ENCODE data around the gene FGFR4. TPM values are rescaled to one million over a fixed set of nuclear protein-coding genes. Genes with fewer than 3 reads are reported as not detected.
"Not testable (repeated sequence)": the region's sequence is repeated elsewhere in the genome, so short reads cannot be mapped to it uniquely, and the experiment has no call there.

The FGFR4 gene
- total RNA-seq, result 1 to 10 TPM in 1 of 2 experiments, under 1 TPM in 1; 0.64 to 1.8 TPM

DNA sequence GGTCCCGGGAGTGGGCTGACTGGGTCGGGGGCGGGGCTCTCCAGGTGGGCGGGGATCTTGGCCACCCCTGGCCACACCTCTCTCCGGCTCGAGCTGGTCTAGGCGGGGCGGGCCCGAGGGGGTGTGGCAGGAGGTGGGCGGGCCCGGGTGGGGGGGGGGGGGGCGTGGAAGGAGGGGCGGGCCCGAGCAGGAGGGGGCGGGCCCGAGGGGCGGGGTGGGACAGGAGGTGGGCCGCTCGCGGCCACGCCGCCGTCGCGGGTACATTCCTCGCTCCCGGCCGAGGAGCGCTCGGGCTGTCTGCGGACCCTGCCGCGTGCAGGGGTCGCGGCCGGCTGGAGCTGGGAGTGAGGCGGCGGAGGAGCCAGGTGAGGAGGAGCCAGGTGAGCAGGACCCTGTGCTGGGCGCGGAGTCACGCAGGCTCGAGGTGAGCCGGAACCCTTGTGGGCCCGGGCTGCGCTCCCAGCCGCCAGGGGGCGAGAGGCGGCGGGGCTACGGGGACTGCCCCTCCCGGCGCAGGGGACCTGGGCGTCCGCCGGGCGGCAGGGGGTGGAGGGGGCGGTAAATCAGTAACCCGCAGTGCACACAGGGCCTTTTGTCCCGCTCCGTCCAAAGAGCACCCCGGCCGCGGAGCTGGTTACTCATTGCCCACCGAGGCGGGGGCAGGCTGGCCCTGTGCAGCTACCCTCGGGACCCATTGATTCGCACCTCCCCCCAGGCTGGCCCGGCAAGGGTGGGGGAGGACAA, at the start of gene FGFR4:
TSS of gene FGFR4 (plus strand) at position 262 of the 744 bp plus-strand sequence. CDS start 2,688 bp downstream, outside the sequence.
- ChIA-PET CTCF (interaction anchor here (0.8 to 4.4 kb wide), 7 partner anchors 15 to 318 kb away, joined by 3 to 27 read pairs (median 3); no protein-coding TSS in a partner anchor), POLR2A (no interaction called here)
- Mint-ChIP-seq H3K36me3 (ENCODE audit: low read depth) (peaks cover 1% of the 10 kb centered on the region), H3K9me3 (no peaks in the 10 kb centered on the region), H3K4me3 (peak within 1 kb of the TSS; percentile 53), H3K4me1 (peaks cover 10% of the 10 kb centered on the region), H3K27ac (peak within 1 kb of the TSS; percentile 11), H3K27me3 (peaks cover 36% of the 10 kb centered on the region)
- peak; percentile 59 for DNase-seq

DNA sequence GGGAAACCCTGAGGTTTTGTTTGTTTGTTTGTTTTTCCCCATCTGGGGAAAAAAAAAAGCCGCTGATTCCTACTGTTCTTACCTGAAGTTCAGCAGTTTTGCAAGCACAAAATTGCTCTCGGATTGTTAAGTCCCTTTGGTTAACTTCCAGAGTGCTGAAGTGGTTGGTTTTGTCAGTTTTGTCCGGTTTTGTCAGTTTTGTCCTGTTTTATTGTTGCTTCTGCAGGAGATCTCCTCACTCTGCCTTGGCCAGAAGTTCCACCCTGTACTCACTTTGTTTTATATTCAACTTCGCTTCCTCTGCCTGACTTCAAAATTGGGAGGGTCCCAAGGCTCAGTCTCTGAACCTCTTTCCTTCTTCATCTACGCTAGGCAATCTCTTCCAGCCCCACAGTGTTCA, 49.8 kb upstream of the FGFR4 start:
- POLR2A ChIA-PET, result no interaction called here
- Mint-ChIP-seq H3K27me3 (no peaks in the 10 kb centered on the region), H3K4me3 (no peak overlapping the region), H3K9me3 (no peaks in the 10 kb centered on the region), H3K27ac (no peak overlapping the region), H3K36me3 (ENCODE audit: low read depth) (peaks cover 36% of the 10 kb centered on the region), H3K4me1 (peaks cover 13% of the 10 kb centered on the region)
- DNase-seq, result no peak
- CTCF ChIA-PET, result interaction anchor here (1.1 kb wide), 1 partner anchor 77 kb away, joined by 3 read pairs; no protein-coding TSS in a partner anchor

DNA sequence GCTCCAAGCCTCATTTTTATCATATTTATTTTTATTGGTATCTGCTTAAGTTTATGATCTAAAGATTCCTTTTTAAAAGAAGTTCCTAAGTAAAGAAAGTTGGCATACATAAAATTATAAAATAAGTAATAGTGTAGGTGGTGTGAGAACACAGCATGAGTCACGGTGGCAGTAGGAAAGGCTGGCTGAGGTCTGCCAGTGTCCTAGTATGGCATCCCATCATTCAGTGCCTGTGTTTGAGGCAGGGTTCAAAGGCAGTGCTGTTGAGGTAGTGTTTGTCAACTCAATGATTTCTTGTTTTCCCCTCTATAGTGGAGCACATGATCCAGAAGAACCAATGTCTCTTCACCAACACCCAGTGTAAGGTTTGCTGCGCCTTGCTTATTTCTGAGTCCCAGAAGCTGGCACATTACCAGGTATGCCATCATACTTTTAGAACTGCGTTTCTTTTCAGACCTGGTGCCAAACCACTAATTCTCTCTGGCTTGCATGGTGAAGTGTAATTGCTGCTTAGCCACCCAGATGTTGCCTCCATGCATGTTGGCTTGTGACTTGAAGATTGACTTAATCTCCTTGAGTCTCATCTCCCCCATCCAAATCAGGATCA, 45.8 kb upstream of the FGFR4 start:
- DNase-seq, result no peak
- Mint-ChIP-seq H3K4me3 (no peak overlapping the region), H3K36me3 (ENCODE audit: low read depth) (peaks cover 38% of the 10 kb centered on the region), H3K9me3 (no peaks in the 10 kb centered on the region), H3K27ac (no peak overlapping the region), H3K4me1 (peaks cover 7% of the 10 kb centered on the region), H3K27me3 (no peaks in the 10 kb centered on the region)
- POLR2A ChIA-PET, result no interaction called here
- CTCF ChIA-PET, result no interaction called here

DNA sequence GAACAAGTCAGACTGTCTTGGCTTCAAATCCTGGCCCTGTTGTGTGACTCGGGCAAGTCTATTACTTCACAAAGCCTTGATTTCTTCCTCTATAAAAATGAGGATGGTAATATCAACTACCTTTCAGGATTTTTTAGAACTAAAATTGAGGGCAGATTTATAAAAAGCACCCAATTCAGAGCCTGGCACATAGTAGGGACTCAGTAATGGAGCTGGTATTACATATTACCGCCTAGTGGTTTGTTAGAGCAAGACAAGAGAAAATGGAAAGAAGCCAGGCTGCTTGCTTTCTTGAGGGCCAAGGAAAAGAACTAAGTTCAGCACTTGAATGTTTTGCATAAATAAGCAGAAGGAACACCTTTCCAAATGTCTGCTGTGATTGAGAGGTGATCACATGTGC, 44.8 kb upstream of the FGFR4 start:
- peaks cover 34% of the 10 kb centered on the region for H3K36me3 Mint-ChIP-seq (ENCODE audit: low read depth)
- DNase-seq, result no peak
- H3K27me3 Mint-ChIP-seq, result no peaks in the 10 kb centered on the region
- H3K4me3 Mint-ChIP-seq, result no peak overlapping the region
- H3K27ac Mint-ChIP-seq, result no peak overlapping the region
- CTCF ChIA-PET, result no interaction called here
- no peaks in the 10 kb centered on the region for H3K4me1 Mint-ChIP-seq
- no peaks in the 10 kb centered on the region for H3K9me3 Mint-ChIP-seq
- POLR2A ChIA-PET, result no interaction called here

DNA sequence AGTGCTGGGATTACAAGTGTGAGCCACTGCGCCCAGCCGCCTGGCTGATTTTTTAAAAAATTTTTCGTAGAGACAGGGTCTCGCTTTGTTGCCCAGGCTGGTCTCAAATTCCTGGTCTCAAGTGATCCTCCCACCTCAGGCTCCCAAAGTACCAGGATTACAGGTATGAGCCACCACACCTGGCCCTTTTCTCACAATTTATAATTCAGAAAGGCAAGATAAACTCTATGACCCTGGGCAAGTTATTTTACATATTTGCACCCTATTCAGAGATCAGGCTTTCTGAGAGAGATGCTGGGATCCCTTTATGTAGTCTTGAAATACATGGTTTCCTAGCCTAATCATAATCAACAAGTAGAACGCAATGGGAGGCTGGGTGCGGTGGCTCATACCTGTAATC, 43.6 kb upstream of the FGFR4 start:
- Mint-ChIP-seq H3K36me3 (ENCODE audit: low read depth) (peaks cover 40% of the 10 kb centered on the region), H3K27me3 (no peaks in the 10 kb centered on the region), H3K4me3 (no peak overlapping the region), H3K9me3 (no peaks in the 10 kb centered on the region), H3K27ac (no peak overlapping the region), H3K4me1 (no peaks in the 10 kb centered on the region)
- no peak for DNase-seq
- POLR2A ChIA-PET, result no interaction called here
- CTCF ChIA-PET, result interaction anchor here (1.4 kb wide), 1 partner anchor 72 kb away, joined by 3 read pairs; no protein-coding TSS in a partner anchor

DNA sequence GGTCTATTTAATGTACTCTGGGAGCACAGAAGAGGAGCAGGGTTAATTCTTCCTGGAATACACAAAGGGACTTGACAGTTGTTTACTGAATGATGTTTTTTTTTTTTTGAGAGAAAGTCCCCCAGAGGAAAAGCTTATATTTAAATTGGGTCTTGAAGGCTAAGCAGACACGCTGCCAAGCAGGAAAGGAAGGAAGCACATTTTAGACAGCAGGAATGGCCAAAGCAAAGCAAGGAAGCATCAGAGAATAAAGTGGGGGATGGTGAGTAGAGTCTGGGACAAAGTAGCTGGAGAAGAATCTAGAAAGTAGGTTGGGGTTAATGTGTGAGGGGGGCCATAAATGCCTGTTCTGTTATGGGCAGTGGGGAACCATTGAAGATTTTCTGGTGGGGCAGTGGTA, 42.8 kb upstream of the FGFR4 start:
- DNase-seq, result no peak
- Mint-ChIP-seq H3K27ac (no peak overlapping the region), H3K36me3 (ENCODE audit: low read depth) (peaks cover 43% of the 10 kb centered on the region), H3K4me3 (no peak overlapping the region), H3K27me3 (no peaks in the 10 kb centered on the region), H3K4me1 (no peaks in the 10 kb centered on the region), H3K9me3 (no peaks in the 10 kb centered on the region)
- POLR2A ChIA-PET, result no interaction called here
- CTCF ChIA-PET, result interaction anchor here (0.6 to 1.4 kb wide), 5 partner anchors 14 to 361 kb away, joined by 3 to 4 read pairs (median 3); no protein-coding TSS in a partner anchor

DNA sequence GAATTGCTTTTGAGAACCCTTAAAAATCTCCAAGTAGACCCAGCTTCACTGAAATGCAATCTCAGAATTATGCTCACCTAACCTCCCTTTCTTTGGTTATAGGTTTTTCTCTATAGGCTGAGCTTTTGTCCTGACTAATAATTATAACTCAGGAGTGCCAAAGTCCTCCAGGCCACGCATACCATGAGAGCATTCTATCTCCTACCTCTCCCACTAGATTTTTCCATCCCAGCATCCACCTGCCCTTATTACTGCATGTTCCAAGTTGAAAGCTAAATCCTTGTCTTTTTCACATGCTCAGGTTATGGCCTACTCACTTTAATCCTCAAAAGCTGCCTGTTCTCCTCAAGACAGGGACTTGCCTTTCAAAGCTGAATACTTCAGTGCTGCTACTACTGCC, 42.1 kb upstream of the FGFR4 start:
- Mint-ChIP-seq H3K4me3 (no peak overlapping the region), H3K27me3 (no peaks in the 10 kb centered on the region), H3K36me3 (ENCODE audit: low read depth) (peaks cover 38% of the 10 kb centered on the region), H3K9me3 (no peaks in the 10 kb centered on the region), H3K27ac (peak overlapping the region; percentile 62), H3K4me1 (no peaks in the 10 kb centered on the region)
- POLR2A ChIA-PET, result no interaction called here
- CTCF ChIA-PET, result interaction anchor here (1.1 kb wide), 2 partner anchors 13 to 384 kb away, joined by 3 to 4 read pairs; no protein-coding TSS in a partner anchor
- DNase-seq, result no peak

DNA sequence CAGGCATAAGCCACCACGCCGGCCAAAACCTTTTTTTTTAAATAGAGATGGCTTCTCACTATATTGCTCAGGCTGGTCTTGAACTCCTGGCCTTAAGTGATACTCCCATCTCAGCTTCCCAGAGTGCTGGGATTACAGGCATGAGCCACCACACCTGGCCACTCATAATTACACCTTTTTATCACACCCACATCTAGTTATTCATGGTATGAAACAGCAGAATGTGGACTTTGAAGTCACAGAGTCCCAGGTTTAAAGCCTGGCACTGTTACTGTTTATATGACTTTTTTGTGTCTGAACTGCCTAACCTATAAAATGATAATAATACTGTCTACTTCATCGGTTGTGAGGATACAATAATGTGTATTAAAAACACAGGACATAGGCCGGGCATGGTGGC, 41.1 kb upstream of the FGFR4 start:
- H3K27ac Mint-ChIP-seq, result no peak overlapping the region
- no peaks in the 10 kb centered on the region for H3K4me1 Mint-ChIP-seq
- no peak for DNase-seq
- H3K36me3 Mint-ChIP-seq (ENCODE audit: low read depth), result peaks cover 41% of the 10 kb centered on the region
- ChIA-PET CTCF (no interaction called here), POLR2A (no interaction called here)
- H3K9me3 Mint-ChIP-seq, result no peaks in the 10 kb centered on the region
- no peak overlapping the region for H3K4me3 Mint-ChIP-seq
- no peaks in the 10 kb centered on the region for H3K27me3 Mint-ChIP-seq

DNA sequence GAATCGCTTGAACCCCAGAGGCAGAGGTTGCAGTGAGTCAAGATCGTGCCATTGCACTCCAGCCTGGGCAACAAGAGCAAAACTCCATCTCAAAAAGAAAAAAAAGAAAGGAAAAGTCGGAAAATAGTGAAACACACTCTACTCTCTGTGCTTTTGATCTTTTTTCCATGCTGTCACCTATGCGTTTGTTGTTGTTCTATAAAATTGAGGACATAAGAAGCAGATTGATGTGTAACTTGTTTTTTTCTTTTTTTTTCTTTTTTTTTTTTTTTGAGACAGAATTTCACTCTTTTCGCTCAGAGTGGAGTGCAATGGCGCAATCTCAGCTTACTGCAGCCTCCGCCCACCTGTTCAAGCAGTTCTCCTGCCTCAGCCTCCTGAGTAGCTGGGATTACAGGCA, 38.2 kb upstream of the FGFR4 start:
- H3K27ac Mint-ChIP-seq, H3K9me3 Mint-ChIP-seq, H3K4me3 Mint-ChIP-seq, DNase-seq, CTCF ChIA-PET, H3K4me1 Mint-ChIP-seq, POLR2A ChIA-PET, H3K27me3 Mint-ChIP-seq: not testable (repeated sequence)
- H3K36me3 Mint-ChIP-seq (ENCODE audit: low read depth), result peaks cover 36% of the 10 kb centered on the region

DNA sequence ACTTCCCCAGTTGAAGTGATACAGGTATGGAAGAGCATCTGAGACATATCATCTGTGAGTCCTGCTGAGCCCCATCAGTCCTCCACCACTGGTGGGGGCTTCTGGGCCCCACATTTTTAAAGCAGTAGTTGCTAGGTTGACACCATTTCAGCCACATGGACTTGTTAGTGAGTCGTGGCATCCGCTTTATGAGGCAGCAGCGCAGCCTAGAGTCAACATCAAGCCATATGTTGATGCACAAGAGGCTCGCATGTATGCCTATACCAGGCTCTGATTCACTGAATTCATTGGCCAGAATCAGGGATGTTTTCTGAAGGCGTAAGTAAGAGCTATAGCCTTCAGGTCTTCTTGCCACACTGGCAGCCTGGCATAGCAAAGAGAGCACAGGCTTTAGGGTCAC, 37.4 kb upstream of the FGFR4 start:
- H3K4me3 Mint-ChIP-seq, result no peak overlapping the region
- no peak overlapping the region for H3K27ac Mint-ChIP-seq
- H3K9me3 Mint-ChIP-seq, result no peaks in the 10 kb centered on the region
- ChIA-PET CTCF (no interaction called here), POLR2A (no interaction called here)
- peaks cover 31% of the 10 kb centered on the region for H3K36me3 Mint-ChIP-seq (ENCODE audit: low read depth)
- DNase-seq, result no peak
- no peaks in the 10 kb centered on the region for H3K4me1 Mint-ChIP-seq
- no peaks in the 10 kb centered on the region for H3K27me3 Mint-ChIP-seq

DNA sequence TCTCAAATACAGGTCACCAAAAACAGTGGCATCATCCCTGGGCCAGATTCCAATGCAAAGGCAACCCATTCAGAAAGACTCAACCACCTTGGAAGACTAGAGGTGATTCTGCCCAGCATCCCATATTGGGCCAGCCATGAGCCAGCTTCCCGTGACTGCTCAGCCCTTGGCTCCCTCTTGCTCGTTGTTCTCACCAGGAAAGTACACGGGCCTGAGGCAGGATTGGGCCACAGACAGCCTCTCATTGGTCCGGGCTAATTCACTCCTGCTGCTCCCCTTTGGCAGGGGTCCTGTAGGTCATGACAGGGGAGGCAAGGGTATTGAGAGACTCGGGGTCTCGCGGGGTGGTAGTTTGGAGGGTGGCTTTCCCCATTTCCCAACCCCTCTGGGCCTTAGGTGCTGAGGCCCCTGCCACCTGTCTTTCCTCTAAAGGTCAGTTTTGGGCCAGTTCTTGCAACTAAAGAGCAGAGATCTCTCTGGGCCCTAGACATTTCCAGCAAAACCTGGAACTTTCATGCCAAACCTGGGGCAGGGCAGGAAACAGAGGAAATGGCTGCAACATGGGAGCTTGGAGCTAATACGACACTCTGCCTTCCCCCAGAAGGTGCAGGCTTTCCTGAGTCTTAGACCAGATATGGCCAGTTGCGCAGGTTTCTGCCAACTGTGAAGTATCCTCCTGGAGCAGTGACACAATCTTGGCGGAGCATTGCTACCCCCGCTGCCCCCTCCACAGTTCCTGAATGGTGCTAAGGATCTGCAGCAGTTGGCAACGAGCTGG, 22.0 kb upstream of the FGFR4 start:
- Mint-ChIP-seq H3K27me3 (no peaks in the 10 kb centered on the region), H3K9me3 (no peaks in the 10 kb centered on the region), H3K27ac (no peak overlapping the region), H3K36me3 (ENCODE audit: low read depth) (peaks cover 20% of the 10 kb centered on the region), H3K4me1 (no peaks in the 10 kb centered on the region), H3K4me3 (no peak overlapping the region)
- no peak for DNase-seq
- POLR2A ChIA-PET, result no interaction called here
- CTCF ChIA-PET, result interaction anchor here (1.7 kb wide), 1 partner anchor 404 kb away, joined by 4 read pairs; no protein-coding TSS in a partner anchor

DNA sequence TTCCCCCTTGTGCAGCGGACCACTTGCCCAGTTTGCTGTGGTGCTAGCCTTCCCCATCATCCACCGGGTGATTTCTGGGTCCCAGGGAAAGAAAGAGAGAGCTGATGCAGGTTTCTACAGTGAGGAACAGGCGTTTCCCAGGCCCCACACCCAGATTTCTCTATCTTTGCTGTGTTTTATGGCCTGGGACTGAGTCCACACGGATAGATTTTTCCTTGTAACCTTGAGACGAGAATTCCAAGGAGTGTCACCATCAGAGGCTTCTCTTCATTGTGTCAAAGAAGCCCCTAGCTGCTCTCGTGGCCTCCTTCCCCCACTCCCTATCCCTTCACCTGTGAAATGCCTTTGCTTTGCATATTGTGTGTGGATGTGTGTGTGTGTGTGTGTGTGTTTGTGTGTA, 21.2 kb upstream of the FGFR4 start:
- ChIA-PET POLR2A (no interaction called here), CTCF (interaction anchor here (1.7 kb wide), 1 partner anchor 405 kb away, joined by 4 read pairs; no protein-coding TSS in a partner anchor)
- no peak for DNase-seq
- H3K4me1 Mint-ChIP-seq, result no peaks in the 10 kb centered on the region
- H3K4me3 Mint-ChIP-seq, result no peak overlapping the region
- no peaks in the 10 kb centered on the region for H3K27me3 Mint-ChIP-seq
- H3K27ac Mint-ChIP-seq, result no peak overlapping the region
- peaks cover 17% of the 10 kb centered on the region for H3K36me3 Mint-ChIP-seq (ENCODE audit: low read depth)
- no peaks in the 10 kb centered on the region for H3K9me3 Mint-ChIP-seq

DNA sequence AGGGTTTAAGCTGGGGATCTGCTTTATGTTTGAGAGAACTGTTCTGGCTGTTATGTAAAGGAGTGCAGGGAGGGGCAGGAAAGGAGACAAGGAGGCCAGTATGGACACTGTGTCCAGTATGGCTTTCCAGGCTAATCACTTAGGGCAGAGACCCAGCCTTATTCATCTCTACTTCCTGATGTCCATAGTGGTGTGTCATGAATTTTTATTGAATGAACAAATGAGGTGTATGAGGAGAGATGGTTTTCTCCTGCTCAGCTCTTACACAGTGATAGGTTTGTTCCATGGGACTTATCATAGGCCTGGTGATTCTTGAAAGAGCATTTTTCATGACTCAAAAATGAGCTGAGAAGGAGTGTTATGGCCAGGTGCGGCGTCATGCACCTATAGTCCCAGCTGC, 20.5 kb upstream of the FGFR4 start:
- Mint-ChIP-seq H3K4me1 (no peaks in the 10 kb centered on the region), H3K36me3 (ENCODE audit: low read depth) (peaks cover 17% of the 10 kb centered on the region), H3K4me3 (no peak overlapping the region), H3K27ac (no peak overlapping the region), H3K27me3 (no peaks in the 10 kb centered on the region), H3K9me3 (no peaks in the 10 kb centered on the region)
- DNase-seq, result no peak
- ChIA-PET POLR2A (no interaction called here), CTCF (no interaction called here)

All from activated CD4-positive, alpha-beta T cell treated with anti-CD3 and anti-CD28 coated beads, Interleukin-2, amount 10 ng/mL, durations not matched to agents 7 days and 5 days (primary cell).